WERI-Rb-1 (cell line): ENCODE results near the gene SNCB.

Source experiments
- DNase-seq: peaks from one replicate; pipeline ENCODE4 v3.0.0-alpha.2; 2020
- H3K27ac ChIP-seq: fragments of 250-450 bp; sonication (Bioruptor Pico); 2 replicates; pipeline ENCODE4 v1.5.1; 2020; ENCODE audit warnings: mild to moderate bottlenecking, moderate library complexity
- H3K27me3 ChIP-seq: fragments of 250-450 bp; sonication (Bioruptor Pico); 2 replicates; pipeline ENCODE4 v1.5.1; 2021; ENCODE audit warnings: mild to moderate bottlenecking, low read depth, moderate library complexity; ENCODE audit not compliant: insufficient read depth, severe bottlenecking
- H3K36me3 ChIP-seq: fragments of 250-450 bp; sonication (Bioruptor Pico); 2 replicates; pipeline ENCODE4 v1.5.1; 2020; ENCODE audit warnings: mild to moderate bottlenecking, moderate library complexity
- H3K4me3 ChIP-seq: 2 replicates; pipeline ENCODE4 v1.5.1; 2011; ENCODE audit warnings: low read depth, mild to moderate bottlenecking, control low read depth, low read length
- H3K9me3 ChIP-seq: fragments of 250-450 bp; sonication (Bioruptor Pico); 2 replicates; pipeline ENCODE4 v1.5.1; 2021; ENCODE audit warnings: mild to moderate bottlenecking, moderate library complexity; ENCODE audit not compliant: severe bottlenecking
- TF ChIP-seq, protein P1 (sequence below): IDR thresholded peaks from 2 replicates; pipeline ENCODE4 v1.5.1; 2011; ENCODE audit warnings: low read depth, mild to moderate bottlenecking, control low read depth, inconsistent platforms, low read length

Gene SNCB

GRCh38 chr5:176631383-176632200, 1.3 kb upstream of the SNCB start:
- no peaks in the 10 kb centered on the region for H3K9me3 ChIP-seq
- no peak for DNase-seq
- peaks cover 7% of the 10 kb centered on the region for H3K27me3 ChIP-seq
- H3K27ac ChIP-seq, result no peak overlapping the region
- no peaks in the 10 kb centered on the region for H3K36me3 ChIP-seq
- H3K4me3 ChIP-seq, result no peak overlapping the region
- TF ChIP-seq, protein P1, sequence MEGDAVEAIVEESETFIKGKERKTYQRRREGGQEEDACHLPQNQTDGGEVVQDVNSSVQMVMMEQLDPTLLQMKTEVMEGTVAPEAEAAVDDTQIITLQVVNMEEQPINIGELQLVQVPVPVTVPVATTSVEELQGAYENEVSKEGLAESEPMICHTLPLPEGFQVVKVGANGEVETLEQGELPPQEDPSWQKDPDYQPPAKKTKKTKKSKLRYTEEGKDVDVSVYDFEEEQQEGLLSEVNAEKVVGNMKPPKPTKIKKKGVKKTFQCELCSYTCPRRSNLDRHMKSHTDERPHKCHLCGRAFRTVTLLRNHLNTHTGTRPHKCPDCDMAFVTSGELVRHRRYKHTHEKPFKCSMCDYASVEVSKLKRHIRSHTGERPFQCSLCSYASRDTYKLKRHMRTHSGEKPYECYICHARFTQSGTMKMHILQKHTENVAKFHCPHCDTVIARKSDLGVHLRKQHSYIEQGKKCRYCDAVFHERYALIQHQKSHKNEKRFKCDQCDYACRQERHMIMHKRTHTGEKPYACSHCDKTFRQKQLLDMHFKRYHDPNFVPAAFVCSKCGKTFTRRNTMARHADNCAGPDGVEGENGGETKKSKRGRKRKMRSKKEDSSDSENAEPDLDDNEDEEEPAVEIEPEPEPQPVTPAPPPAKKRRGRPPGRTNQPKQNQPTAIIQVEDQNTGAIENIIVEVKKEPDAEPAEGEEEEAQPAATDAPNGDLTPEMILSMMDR, result no peak

DNA sequence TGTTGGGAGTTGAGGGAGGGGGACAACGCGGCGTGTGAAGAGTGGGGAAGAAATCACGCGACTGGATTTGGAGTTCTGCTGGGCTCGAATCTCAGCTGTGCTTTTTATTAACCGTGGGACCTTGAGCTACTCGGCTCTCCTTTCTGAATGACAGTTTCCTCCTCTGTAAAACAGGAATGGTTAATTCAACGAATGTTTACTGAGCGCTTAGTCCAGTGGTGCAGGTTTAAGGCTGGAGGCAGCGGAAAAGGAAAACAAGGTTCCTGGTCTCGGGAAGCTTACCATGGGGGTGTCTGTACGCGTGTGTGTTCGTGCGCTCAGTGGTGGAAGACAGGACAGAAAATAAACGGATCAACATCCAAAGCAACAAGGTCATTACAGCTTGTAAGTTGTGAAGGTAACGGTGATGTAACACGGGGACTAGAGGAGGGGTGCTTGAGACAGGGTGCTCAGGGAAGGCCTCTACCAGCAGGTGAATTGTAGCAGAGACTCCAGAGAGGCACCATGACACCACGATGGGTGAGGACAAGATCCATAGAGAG, 418 bp upstream of the SNCB start:
- TF ChIP-seq, protein P1, result no peak
- H3K27me3 ChIP-seq, result peaks cover 7% of the 10 kb centered on the region
- DNase-seq, result no peak
- no peaks in the 10 kb centered on the region for H3K9me3 ChIP-seq
- no peak overlapping the region for H3K27ac ChIP-seq
- H3K36me3 ChIP-seq, result no peaks in the 10 kb centered on the region
- H3K4me3 ChIP-seq, result peak overlapping the region; percentile 50

DNA sequence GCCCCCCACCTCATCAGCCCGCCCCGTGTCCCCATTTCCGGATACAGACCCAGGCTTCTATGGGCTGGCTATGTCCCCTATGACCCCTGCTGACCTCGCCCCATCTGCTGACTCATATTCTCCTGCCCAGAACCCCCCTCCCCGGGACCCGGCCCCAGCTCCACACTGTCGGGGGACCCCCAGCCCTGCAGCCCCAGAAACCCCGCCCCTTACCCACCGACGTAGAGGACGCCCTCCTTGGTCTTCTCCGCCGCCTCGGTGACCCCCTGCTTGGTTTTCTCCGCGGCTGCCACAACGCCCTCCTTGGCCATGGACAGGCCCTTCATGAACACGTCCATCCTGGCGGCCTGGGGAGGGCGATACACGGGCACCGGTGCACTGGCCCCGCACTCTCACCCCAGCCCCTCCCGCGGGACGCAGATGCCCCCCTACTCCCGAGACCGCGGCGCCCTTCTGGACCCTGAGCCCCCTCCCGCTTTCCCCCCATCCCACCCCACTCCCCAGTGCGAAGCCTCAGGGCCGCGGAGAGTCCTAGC, 949 bp downstream of the SNCB start:
- Histone ChIP-seq H3K27ac (no peak overlapping the region), H3K27me3 (peaks cover 7% of the 10 kb centered on the region), H3K4me3 (peak overlapping the region; percentile 50), H3K36me3 (no peaks in the 10 kb centered on the region), H3K9me3 (no peaks in the 10 kb centered on the region)
- no peak for DNase-seq
- TF ChIP-seq, protein P1, result no peak

- TF ChIP-seq, protein P1, result no peak
- H3K36me3 ChIP-seq, result no peaks in the 10 kb centered on the region
- no peak overlapping the region for H3K4me3 ChIP-seq
- no peak for DNase-seq
- H3K9me3 ChIP-seq, result no peaks in the 10 kb centered on the region
- H3K27ac ChIP-seq, result no peak overlapping the region
- H3K27me3 ChIP-seq, result peaks cover 7% of the 10 kb centered on the region
These were observed 1.7 kb downstream of the SNCB start for GRCh38 chr5:176628406-176629228.

- H3K36me3 ChIP-seq, result no peaks in the 10 kb centered on the region
- no peak overlapping the region for H3K4me3 ChIP-seq
- H3K9me3 ChIP-seq, result no peaks in the 10 kb centered on the region
- TF ChIP-seq, protein P1, result no peak
- DNase-seq, result no peak
- no peak overlapping the region for H3K27ac ChIP-seq
- peaks cover 7% of the 10 kb centered on the region for H3K27me3 ChIP-seq
These were observed 2.8 kb downstream of the SNCB start for GRCh38 chr5:176627582-176627981.
